B cell (primary cell): ENCODE measurements around the gene ERC1. TPM values are rescaled to one million over a fixed set of nuclear protein-coding genes. Genes with fewer than 3 reads are reported as not detected.

ENCODE experiments used
- ATAC-seq: fragments of 200-7000 bp; cut with Tn5 transposase; one replicate; pipeline ENCODE4 v1.10.0; 2021; ENCODE audit warnings: low read depth, mild to moderate bottlenecking, moderate number of reproducible peaks, moderate library complexity
- CTCF ChIA-PET: fragments of 350-600 bp; sonication (Branson Sonifier 250); formaldehyde crosslinking; loops from one replicate; lab custom pipeline; 2021; ENCODE audit warnings: antibody characterized with exemption, inconsistent platforms; lab: Charles Lee
- POLR2A ChIA-PET: fragments of 350-600 bp; sonication (Branson Sonifier 250); formaldehyde crosslinking; loops from one replicate; lab custom pipeline; 2021; ENCODE audit warnings: antibody characterized with exemption; lab: Charles Lee
- DNase-seq: peaks from one replicate; pipeline ENCODE4 v3.0.0; 2013
- H2AFZ ChIP-seq: 2 replicates; pipeline ENCODE4 v1.6.1; 2012; ENCODE audit warnings: mild to moderate bottlenecking, low read depth, low read length; ENCODE audit not compliant: insufficient read depth, poor library complexity, severe bottlenecking
- H3K27ac ChIP-seq, 2 donors: 1 replicate in 1 of 2; 2 replicates in 1 of 2; pipeline ENCODE4 v1.5.1; 2012 to 2013; ENCODE audit warnings: low read length in 2 of 2, mild to moderate bottlenecking in 2 of 2, moderate library complexity in 1 of 2
- H3K27me3 ChIP-seq, 4 experiments: fragments of 200-600 bp in 1 of 4; sonication (generic) in 1 of 4; replicated peaks in 1 of 4; 1 replicate in 2 of 4; 2 replicates in 2 of 4; pipeline versions ENCODE4 v1.6.1 to v1.7.0; 2013 to 2016; ENCODE audit warnings: low read length in 3 of 4, mild to moderate bottlenecking in 2 of 4, mixed read lengths in 1 of 4, moderate library complexity in 1 of 4; ENCODE audit not compliant: insufficient read depth in 4 of 4, control insufficient read depth in 3 of 4; ENCODE audit errors: control extremely low read depth in 1 of 4
- H3K36me3 ChIP-seq, 2 experiments: replicated peaks in 1 of 2; 1 replicate in 1 of 2; 2 replicates in 1 of 2; pipeline versions ENCODE4 v1.6.1 to v1.7.1; 2013; ENCODE audit warnings: low read length in 1 of 2; ENCODE audit not compliant: insufficient read depth in 2 of 2, control insufficient read depth in 1 of 2; ENCODE audit errors: control extremely low read depth in 1 of 2, extremely low read depth in 1 of 2
- H3K4me1 ChIP-seq, 2 donors: fragments of 200-600 bp in 1 of 2; sonication (generic) in 1 of 2; 1 replicate in 1 of 2; 2 replicates in 1 of 2; pipeline versions ENCODE4 v1.5.1 to v1.6.1; 2013 to 2017; ENCODE audit warnings: low read length in 2 of 2; ENCODE audit not compliant: control insufficient read depth in 2 of 2, insufficient read depth in 2 of 2
- H3K4me2 ChIP-seq: replicated peaks from 2 replicates; pipeline ENCODE3; 2012; ENCODE audit warnings: mild to moderate bottlenecking, low read depth, low read length; ENCODE audit not compliant: poor library complexity, severe bottlenecking
- H3K4me3 ChIP-seq, 5 experiments: fragments of 200-600 bp in 1 of 5; sonication (generic) in 1 of 5; 1 replicate in 3 of 5; 2 replicates in 2 of 5; pipeline versions ENCODE4 v1.5.1 to v1.7.0; 2011 to 2016; ENCODE audit warnings: low read length in 4 of 5, mild to moderate bottlenecking in 4 of 5, low read depth in 2 of 5, control low read depth in 1 of 5, moderate library complexity in 1 of 5; ENCODE audit not compliant: insufficient read depth in 1 of 5; ENCODE audit errors: control extremely low read depth in 1 of 5, extremely low read depth in 1 of 5
- H3K79me2 ChIP-seq: fragments of 200-600 bp; sonication (generic); one replicate; pipeline ENCODE4 v1.6.0; 2016; ENCODE audit warnings: low read length; ENCODE audit not compliant: control insufficient read depth, insufficient read depth
- H3K9ac ChIP-seq: fragments of 200-600 bp; sonication (generic); 2 replicates; pipeline ENCODE4 v1.6.1; 2017; ENCODE audit warnings: mild to moderate bottlenecking, low read length, moderate library complexity
- H3K9me3 ChIP-seq, 3 donors: one replicate each; pipeline versions ENCODE4 v1.6.1 to v1.7.1; 2013; ENCODE audit warnings: low read length in 2 of 3; ENCODE audit not compliant: control insufficient read depth in 2 of 3, insufficient read depth in 1 of 3; ENCODE audit errors: control extremely low read depth in 1 of 3
- H4K20me1 ChIP-seq: 2 replicates; pipeline ENCODE4 v1.6.0; 2012; ENCODE audit warnings: mild to moderate bottlenecking, low read length; ENCODE audit not compliant: insufficient read depth, control insufficient read depth, poor library complexity, severe bottlenecking
- H3K27ac Mint-ChIP-seq: one replicate; pipeline ENCODE4 v1.8.0; 2021; ENCODE audit warnings: mixed read lengths
- H3K27me3 Mint-ChIP-seq: one replicate; pipeline ENCODE4 v1.8.0; 2021; ENCODE audit warnings: mixed read lengths
- H3K4me1 Mint-ChIP-seq: one replicate; pipeline ENCODE4 v1.8.0; 2021; ENCODE audit warnings: mixed read lengths
- H3K4me3 Mint-ChIP-seq: one replicate; pipeline ENCODE4 v1.8.0; 2021; ENCODE audit warnings: mixed read lengths
- H3K9me3 Mint-ChIP-seq: one replicate; pipeline ENCODE4 v1.8.0; 2022; ENCODE audit warnings: mixed read lengths; ENCODE audit not compliant: insufficient read depth
- CTCF ChIP-seq: fragments of 200-600 bp; IDR thresholded peaks from one replicate; pipeline ENCODE4 v1.8.0; 2022; ENCODE audit warnings: antibody characterized with exemption, mild to moderate bottlenecking
- EZH2 ChIP-seq: IDR thresholded peaks from 2 replicates; pipeline ENCODE4 v1.6.1; 2012; ENCODE audit warnings: borderline replicate concordance, low read depth, mild to moderate bottlenecking, moderate library complexity, low read length; ENCODE audit not compliant: insufficient read depth, poor library complexity, severe bottlenecking
- WGBS: methylation state at CpG from one replicate; pipeline ENCODE4 v1.1.5; 2013; ENCODE audit warnings: missing lambda C conversion rate; ENCODE audit not compliant: insufficient coverage; 5-methylcytosine and 5-hydroxymethylcytosine counted together
- intact Hi-C: fragments of 100-400 bp; cut with micrococcal nuclease; formaldehyde crosslinking; loops from one replicate; pipeline ENCODE4 v1.10.0; 2022
- polyA plus RNA-seq: library from polyadenylated mRNA; depleted of rRNA; stranded (reverse); fragments of >200 nt; gene quantifications from 2 replicates; pipeline ENCODE4 v1.2.3, GENCODE V29; 2012
- total RNA-seq, 2 donors: library from RNA; stranded (reverse); fragments of 120-200 nt in 1 of 2; gene quantifications; 1 replicate in 1 of 2; 2 replicates in 1 of 2; pipeline versions ENCODE4 v1.2.3 to v1.2.4, GENCODE V29; 2013 to 2022

The ERC1 gene
- total and polyA plus RNA-seq, 2 donors (not counting 1 experiment from before 2014, with no cell fraction given) = 4.0 to 77.6 TPM

GRCh38 chr12:1481326-1481725, 490.3 kb downstream of the ERC1 start:
- H3K27me3 Mint-ChIP-seq = no peaks in the 10 kb centered on the region
- H3K9me3 ChIP-seq = no peaks in the 10 kb centered on the region
- TF ChIP-seq EZH2 (no peak), CTCF (no peak)
- intact Hi-C loops = no loop called here
- no peak overlapping the region for H3K27ac Mint-ChIP-seq
- H3K4me2 ChIP-seq = no peak overlapping the region
- H3K27ac ChIP-seq = no peak overlapping the region
- no peaks in the 10 kb centered on the region for H3K36me3 ChIP-seq
- no peak overlapping the region for H2AFZ ChIP-seq
- ChIA-PET POLR2A (no interaction called here), CTCF (no interaction called here)
- H3K9me3 Mint-ChIP-seq = no peaks in the 10 kb centered on the region
- H3K4me1 Mint-ChIP-seq = no peaks in the 10 kb centered on the region
- H3K27me3 ChIP-seq = no peaks in the 10 kb centered on the region
- no peaks in the 10 kb centered on the region for H4K20me1 ChIP-seq
- no peaks in the 10 kb centered on the region for H3K4me1 ChIP-seq
- no peak overlapping the region for H3K4me3 ChIP-seq
- no peak overlapping the region for H3K4me3 Mint-ChIP-seq
- 85% methylated on average over 5 of the region's 5 CpGs for WGBS
- no peak overlapping the region for H3K9ac ChIP-seq
- H3K79me2 ChIP-seq = no peaks in the 10 kb centered on the region
- no peak for ATAC-seq
- no peak for DNase-seq

- ATAC-seq = no peak
- ChIA-PET POLR2A (no interaction called here), CTCF (no interaction called here)
- Histone ChIP-seq H4K20me1 (no peaks in the 10 kb centered on the region), H3K9ac (no peak overlapping the region), H3K9me3 (no peaks in the 10 kb centered on the region), H3K4me3 (no peak overlapping the region), H3K27me3 (no peaks in the 10 kb centered on the region), H3K79me2 (no peaks in the 10 kb centered on the region), H3K27ac (no peak overlapping the region), H3K4me2 (no peak overlapping the region), H2AFZ (no peak overlapping the region), H3K36me3 (no peaks in the 10 kb centered on the region), H3K4me1 (no peaks in the 10 kb centered on the region)
- H3K27me3 Mint-ChIP-seq = no peaks in the 10 kb centered on the region
- intact Hi-C loops = no loop called here
- DNase-seq = no peak
- no peak overlapping the region for H3K4me3 Mint-ChIP-seq
- 95% methylated on average over 8 of the region's 8 CpGs for WGBS
- H3K9me3 Mint-ChIP-seq = no peaks in the 10 kb centered on the region
- no peaks in the 10 kb centered on the region for H3K4me1 Mint-ChIP-seq
- TF ChIP-seq EZH2 (no peak), CTCF (no peak)
- no peak overlapping the region for H3K27ac Mint-ChIP-seq
Observed at GRCh38 chr12:1481906-1482305, 490.9 kb downstream of the ERC1 start.
